Liver (tissue), 3 donors: Measurements from ENCODE around the gene ESPN.

ENCODE experiments used
- CTCF ChIP-seq: fragments of 150-350 bp; IDR thresholded peaks from 2 replicates; pipeline ENCODE4 v1.5.1; 2017; ENCODE audit warnings: improper control_type of control experiment, low read depth, low read length; ENCODE audit not compliant: missing input control
- EGR1 ChIP-seq, 2 donors: IDR thresholded peaks; 2 replicates each; pipeline ENCODE4 v1.6.1; 2016 to 2018; ENCODE audit warnings: antibody characterized with exemption in 2 of 2, low read depth in 2 of 2
- REST ChIP-seq: IDR thresholded peaks from 2 replicates; pipeline ENCODE4 v1.6.1; 2016; ENCODE audit warnings: antibody characterized with exemption, mild to moderate bottlenecking
- TAF1 ChIP-seq: conservative IDR thresholded peaks from 2 replicates; pipeline ENCODE4 v1.6.1; 2016; ENCODE audit warnings: antibody characterized with exemption, mild to moderate bottlenecking
- YY1 ChIP-seq: IDR thresholded peaks from 2 replicates; pipeline ENCODE4 v1.6.1; 2016; ENCODE audit warnings: antibody characterized with exemption, mild to moderate bottlenecking
- donor health status: healthy.
- donor health status: healthy.

DNA sequence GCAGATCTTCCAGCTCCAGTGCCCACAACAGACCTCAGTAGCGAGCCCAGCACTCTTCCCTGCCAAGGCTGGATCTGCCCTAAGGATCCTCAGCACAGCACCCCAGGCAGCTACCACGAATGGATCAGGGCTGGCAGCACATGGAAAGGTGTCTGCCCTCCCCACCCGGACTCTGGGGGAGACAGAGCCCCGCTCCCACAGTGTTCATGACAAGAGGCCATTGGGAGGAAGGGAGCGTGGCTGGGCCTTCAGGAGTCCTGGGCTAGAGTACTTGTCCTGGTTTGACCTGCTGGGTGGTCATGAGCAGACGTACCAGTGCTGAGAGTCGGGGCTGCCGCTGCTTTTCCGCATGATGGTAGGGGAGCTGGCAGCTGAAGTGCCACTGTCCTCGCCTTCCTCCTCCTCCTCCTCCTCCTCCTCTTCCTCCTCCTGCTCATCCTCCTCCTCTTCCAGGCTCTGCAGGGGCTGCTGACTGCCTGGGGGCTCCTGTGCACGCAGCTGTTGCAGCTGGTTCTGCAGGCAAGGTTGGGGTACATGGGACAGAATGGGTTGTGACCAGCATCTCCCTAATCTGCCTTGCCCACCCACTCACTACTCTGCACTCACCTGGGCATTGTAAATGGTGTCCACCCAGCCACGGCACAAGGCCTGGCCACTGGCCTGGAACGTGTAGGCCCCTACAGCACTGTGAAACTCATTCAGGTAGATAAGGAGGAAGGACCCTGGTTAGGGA, 44.3 kb downstream of the ESPN start:
- no peak for TF ChIP-seq CTCF
- no peak for TF ChIP-seq TAF1
- TF ChIP-seq YY1: no peak
- no peak for TF ChIP-seq EGR1 (IDR thresholded peaks at IDR 0.05; ENCODE audit: low read depth in 2 of 2)
- TF ChIP-seq REST: no peak
